Endothelial cell of umbilical vein (primary cell): Measurements from ENCODE around the gene WASL. TPM values are rescaled to one million over a fixed set of nuclear protein-coding genes. Genes with fewer than 3 reads are reported as not detected.

Source experiments
- BruUV-seq: library from RNA; stranded (reverse); fragments of 400-500 nt; replicated peaks from 2 replicates; lab custom pipeline; 2021; lab: Mats Ljungman, UMichigan
- CTCF ChIA-PET: fragments of 300-600, 350-600 bp; sonication (Branson Sonifier 250); formaldehyde crosslinking; loops from one replicate; lab custom pipeline; 2021; ENCODE audit warnings: antibody characterized with exemption, inconsistent platforms; lab: Charles Lee
- POLR2A ChIA-PET: fragments of 300-600, 350-600 bp; sonication (Branson Sonifier 250); formaldehyde crosslinking; loops from one replicate; lab custom pipeline; 2021; ENCODE audit warnings: antibody characterized with exemption, inconsistent platforms; lab: Charles Lee
- DNase-seq: peaks from one replicate; pipeline ENCODE4 v3.0.0-alpha.2; 2011; ENCODE audit warnings: low read depth, low spot score
- FAIRE-seq: peaks from 2 replicates; lab custom pipeline; 2011; peaks lifted over from hg19 to GRCh38; lab: Jason Lieb, UNC
- H2AFZ ChIP-seq: 2 replicates; pipeline ENCODE4 v1.6.0; 2012; ENCODE audit warnings: low read depth, low read length, control low read depth, inconsistent platforms
- H3K27ac ChIP-seq: 2 replicates; pipeline ENCODE4 v1.5.1; 2011; ENCODE audit warnings: low read depth, mild to moderate bottlenecking, control low read depth, low read length, moderate library complexity; ENCODE audit not compliant: insufficient read depth
- H3K27me3 ChIP-seq, 2 experiments: 2 replicates each; pipeline versions ENCODE4 v1.6.0 to v1.6.1; 2011; ENCODE audit warnings: low read length in 2 of 2, mixed read lengths in 1 of 2; ENCODE audit not compliant: control insufficient read depth in 2 of 2, insufficient read depth in 2 of 2
- H3K36me3 ChIP-seq, 2 experiments: 2 replicates in 1 of 2; 3 replicates in 1 of 2; pipeline ENCODE4 v1.5.1; 2011; ENCODE audit warnings: low read length in 2 of 2, mild to moderate bottlenecking in 1 of 2, moderate library complexity in 1 of 2; ENCODE audit not compliant: control insufficient read depth in 2 of 2, insufficient read depth in 2 of 2; ENCODE audit errors: extremely low read depth in 1 of 2
- H3K4me1 ChIP-seq: 3 replicates; pipeline ENCODE4 v1.5.1; 2011; ENCODE audit warnings: mild to moderate bottlenecking, low read length; ENCODE audit not compliant: control insufficient read depth, insufficient read depth; ENCODE audit errors: extremely low read depth
- H3K4me2 ChIP-seq: 2 replicates; pipeline ENCODE4 v1.6.1; 2011; ENCODE audit warnings: low read length, control low read depth, mixed read lengths; ENCODE audit not compliant: insufficient read depth
- H3K4me3 ChIP-seq, 3 experiments: fragments of 200-600 bp in 1 of 3; sonication (generic), shearing (Covaris generic) in 1 of 3; replicated peaks in 1 of 3; 2 replicates each; pipeline ENCODE4 v1.5.1; 2011 to 2016; ENCODE audit warnings: control low read depth in 3 of 3, low read length in 3 of 3, mild to moderate bottlenecking in 2 of 3, inconsistent platforms in 1 of 3, low read depth in 1 of 3, moderate library complexity in 1 of 3; ENCODE audit not compliant: insufficient read depth in 1 of 3
- H3K79me2 ChIP-seq: 2 replicates; pipeline ENCODE4 v1.6.0; 2012; ENCODE audit warnings: low read length, inconsistent platforms; ENCODE audit not compliant: control insufficient read depth, insufficient read depth
- H3K9ac ChIP-seq: replicated peaks from 2 replicates; pipeline ENCODE3; 2011; ENCODE audit warnings: low read length, control low read depth; ENCODE audit not compliant: insufficient read depth; ENCODE audit errors: extremely low read depth
- H3K9me1 ChIP-seq: replicated peaks from 3 replicates; pipeline ENCODE4 v1.6.0; 2011; ENCODE audit warnings: mild to moderate bottlenecking, low read length; ENCODE audit not compliant: control insufficient read depth, insufficient read depth; ENCODE audit errors: extremely low read depth
- H3K9me3 ChIP-seq: replicated peaks from 2 replicates; pipeline ENCODE4 v1.5.1; 2012; ENCODE audit warnings: low read length, inconsistent platforms; ENCODE audit not compliant: control insufficient read depth, insufficient read depth
- H4K20me1 ChIP-seq: replicated peaks from 2 replicates; pipeline ENCODE3; 2011; ENCODE audit warnings: mild to moderate bottlenecking, low read length; ENCODE audit not compliant: control insufficient read depth, insufficient read depth; ENCODE audit errors: extremely low read depth
- EZH2 ChIP-seq: IDR thresholded peaks from 2 replicates; pipeline ENCODE4 v1.6.1; 2012; ENCODE audit warnings: borderline replicate concordance, low read depth, mild to moderate bottlenecking, moderate library complexity, low read length, inconsistent platforms; ENCODE audit not compliant: severe bottlenecking
- GATA2 ChIP-seq: IDR thresholded peaks from 2 replicates; pipeline ENCODE4 v1.7.0; 2011; ENCODE audit warnings: low read depth, mild to moderate bottlenecking, moderate library complexity, mixed read lengths, low read length; ENCODE audit not compliant: insufficient read length, insufficient read depth
- JUN ChIP-seq: IDR thresholded peaks from 2 replicates; pipeline ENCODE4 v1.6.1; 2011; ENCODE audit warnings: borderline replicate concordance, low read depth; ENCODE audit not compliant: insufficient read length, insufficient read depth
- MYC ChIP-seq: IDR thresholded peaks from one replicate; pipeline ENCODE4 v1.6.1; 2011; ENCODE audit warnings: mild to moderate bottlenecking, low read depth, low read length
- POLR2A ChIP-seq: IDR thresholded peaks from 2 replicates; pipeline ENCODE4 v1.6.1; 2012; ENCODE audit warnings: low read depth, mild to moderate bottlenecking, control low read depth, low read length
- POLR2AphosphoS5 ChIP-seq: IDR thresholded peaks from 2 replicates; pipeline ENCODE4 v1.6.1; 2012; ENCODE audit warnings: low read depth, mild to moderate bottlenecking, control low read depth, low read length, moderate library complexity; ENCODE audit not compliant: insufficient read depth
- dilution Hi-C: fragments of 300-500 bp; cut with MboI; formaldehyde crosslinking; loops from one replicate; pipeline ENCODE4 v1.15.0; 2019; ENCODE audit warnings: low sequenced_read_pairs; ENCODE audit not compliant: extremely low pct_ligation_motif_present
- intact Hi-C: fragments of 100-400 bp; cut with micrococcal nuclease; formaldehyde crosslinking; loops from one replicate; pipeline ENCODE4 v1.10.0; 2022
- polyA plus RNA-seq, 4 experiments: library from polyadenylated mRNA; depleted of rRNA in 3 of 4; stranded (reverse) in 3 of 4; unstranded in 1 of 4; fragments of >200 nt; gene quantifications; 2 replicates each; pipeline versions ENCODE4 v1.2.1 to v1.2.3, GENCODE V29; 2011 to 2012; ENCODE audit warnings: missing spikeins in 1 of 4
- total RNA-seq: library from RNA; stranded (reverse); gene quantifications from 2 replicates; pipeline ENCODE4 v1.2.3, GENCODE V29; 2021
- TF ChIP-seq, protein P1 (sequence below): IDR thresholded peaks from 2 replicates; pipeline ENCODE4 v1.6.1; 2011; ENCODE audit not compliant: insufficient read depth, insufficient read length

Gene WASL
- total and polyA plus RNA-seq, 2 donors (not counting 3 experiments of a cell fraction or from before 2014, with no cell fraction given), result 5.2 to 24.0 TPM

DNA sequence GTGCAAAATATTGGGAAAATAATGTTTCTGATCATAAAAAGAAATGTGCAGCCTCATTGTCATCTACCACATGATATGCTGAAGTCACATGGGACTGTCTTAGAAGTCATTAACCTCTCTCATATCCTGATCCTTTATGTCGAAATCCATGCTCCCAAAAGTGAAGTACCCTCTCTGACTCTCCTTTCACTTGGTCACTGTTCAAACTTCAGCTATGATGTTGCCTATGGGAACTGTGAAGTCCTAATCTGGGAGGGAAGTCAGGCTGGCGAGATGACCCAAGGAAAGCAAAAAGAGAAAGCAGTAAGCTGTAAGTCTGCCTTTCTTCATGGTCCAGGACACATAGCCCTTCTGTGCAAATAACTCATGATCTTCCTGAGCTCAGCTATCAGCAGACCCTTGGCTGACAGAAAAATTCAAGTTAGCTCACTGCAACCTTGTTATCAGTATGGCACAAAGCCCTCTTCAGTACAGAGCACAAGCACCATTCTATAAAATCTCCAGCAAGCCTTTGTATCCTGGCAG lies 29.5 kb downstream of the WASL start:
- dilution Hi-C loops (no loop called here), intact Hi-C loops (no loop called here)
- Histone ChIP-seq H4K20me1 (peaks cover 4% of the 10 kb centered on the region), H3K9me1 (no peaks in the 10 kb centered on the region), H2AFZ (no peak overlapping the region), H3K36me3 (no peaks in the 10 kb centered on the region), H3K4me1 (peaks cover 15% of the 10 kb centered on the region), H3K79me2 (peaks cover 52% of the 10 kb centered on the region), H3K4me2 (no peak overlapping the region), H3K27ac (no peak overlapping the region), H3K9me3 (no peaks in the 10 kb centered on the region), H3K9ac (no peak overlapping the region), H3K4me3 (no peak overlapping the region), H3K27me3 (no peaks in the 10 kb centered on the region)
- CTCF ChIA-PET, result interaction anchor here (1.1 kb wide), 1 partner anchor 225 kb away, joined by 4 read pairs; no protein-coding TSS in a partner anchor
- TF ChIP-seq POLR2A, result no peak
- TF ChIP-seq GATA2, result no peak
- no peak for TF ChIP-seq MYC
- no peak for TF ChIP-seq POLR2AphosphoS5
- TF ChIP-seq EZH2, result no peak
- no peak for TF ChIP-seq JUN
- TF ChIP-seq, protein P1, sequence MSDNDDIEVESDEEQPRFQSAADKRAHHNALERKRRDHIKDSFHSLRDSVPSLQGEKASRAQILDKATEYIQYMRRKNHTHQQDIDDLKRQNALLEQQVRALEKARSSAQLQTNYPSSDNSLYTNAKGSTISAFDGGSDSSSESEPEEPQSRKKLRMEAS, result no peak
- FAIRE-seq (no peak), DNase-seq (no peak)
- POLR2A ChIA-PET, result no interaction called here
- no TSS peak for BruUV-seq

DNA sequence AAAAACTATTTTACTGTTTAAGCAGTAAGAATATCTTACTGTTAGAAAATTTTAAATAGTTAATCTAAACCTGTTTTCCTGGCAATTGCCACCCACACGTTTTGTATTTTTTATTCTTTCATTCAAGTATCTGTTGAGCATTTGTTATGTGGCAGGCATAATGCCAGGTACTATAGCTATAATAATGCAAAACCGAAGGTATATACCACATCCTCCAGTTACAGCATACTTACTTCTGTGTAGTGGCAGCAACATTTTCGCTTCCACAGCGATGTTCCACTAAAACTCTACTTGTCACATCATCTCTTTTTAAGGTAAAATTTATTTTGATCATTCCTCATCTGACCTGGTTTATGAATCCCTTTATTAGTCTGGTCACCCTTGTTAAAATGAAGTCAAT lies 30.0 kb downstream of the WASL start:
- Histone ChIP-seq H3K4me2 (no peak overlapping the region), H3K27ac (no peak overlapping the region), H3K36me3 (no peaks in the 10 kb centered on the region), H3K4me1 (peaks cover 19% of the 10 kb centered on the region), H3K9ac (no peak overlapping the region), H3K9me3 (no peaks in the 10 kb centered on the region), H2AFZ (no peak overlapping the region), H4K20me1 (peaks cover 4% of the 10 kb centered on the region), H3K4me3 (no peak overlapping the region), H3K27me3 (no peaks in the 10 kb centered on the region), H3K9me1 (no peaks in the 10 kb centered on the region), H3K79me2 (peaks cover 51% of the 10 kb centered on the region)
- CTCF ChIA-PET, result no interaction called here
- TF ChIP-seq, protein P1, result no peak
- TF ChIP-seq POLR2AphosphoS5 (no peak), GATA2 (no peak), EZH2 (no peak), MYC (no peak)
- POLR2A ChIA-PET, result no interaction called here
- no TSS peak for BruUV-seq
- dilution Hi-C loops, result no loop called here
- intact Hi-C loops, result no loop called here
- DNase-seq, result no peak
- no peak for FAIRE-seq
